ENCODE measurements around the gene AFP.

DNA sequence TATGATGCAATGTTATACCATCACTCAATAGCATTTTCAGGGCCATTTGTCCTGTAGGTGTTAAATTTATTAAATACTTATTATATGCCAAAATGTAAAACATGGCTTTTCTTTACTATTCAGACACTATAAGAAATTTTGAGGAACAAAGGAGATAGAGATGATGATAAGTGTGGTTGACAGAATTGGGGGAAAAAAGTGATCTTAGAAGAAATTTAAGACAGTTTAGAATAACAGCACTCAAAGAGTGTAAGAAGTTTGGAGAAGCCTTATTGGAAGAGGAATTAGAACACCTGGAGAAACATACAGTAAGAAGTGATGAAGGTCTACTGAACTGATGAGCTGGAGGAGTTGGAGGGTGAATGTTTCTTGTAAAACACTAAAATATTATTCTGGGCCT is 12.8 kb upstream of the AFP start:
- TF ChIP-seq, protein P1, sequence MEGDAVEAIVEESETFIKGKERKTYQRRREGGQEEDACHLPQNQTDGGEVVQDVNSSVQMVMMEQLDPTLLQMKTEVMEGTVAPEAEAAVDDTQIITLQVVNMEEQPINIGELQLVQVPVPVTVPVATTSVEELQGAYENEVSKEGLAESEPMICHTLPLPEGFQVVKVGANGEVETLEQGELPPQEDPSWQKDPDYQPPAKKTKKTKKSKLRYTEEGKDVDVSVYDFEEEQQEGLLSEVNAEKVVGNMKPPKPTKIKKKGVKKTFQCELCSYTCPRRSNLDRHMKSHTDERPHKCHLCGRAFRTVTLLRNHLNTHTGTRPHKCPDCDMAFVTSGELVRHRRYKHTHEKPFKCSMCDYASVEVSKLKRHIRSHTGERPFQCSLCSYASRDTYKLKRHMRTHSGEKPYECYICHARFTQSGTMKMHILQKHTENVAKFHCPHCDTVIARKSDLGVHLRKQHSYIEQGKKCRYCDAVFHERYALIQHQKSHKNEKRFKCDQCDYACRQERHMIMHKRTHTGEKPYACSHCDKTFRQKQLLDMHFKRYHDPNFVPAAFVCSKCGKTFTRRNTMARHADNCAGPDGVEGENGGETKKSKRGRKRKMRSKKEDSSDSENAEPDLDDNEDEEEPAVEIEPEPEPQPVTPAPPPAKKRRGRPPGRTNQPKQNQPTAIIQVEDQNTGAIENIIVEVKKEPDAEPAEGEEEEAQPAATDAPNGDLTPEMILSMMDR (IDR thresholded peaks at IDR 0.05; ENCODE audit: insufficient read depth, low read length, poor library complexity, severe bottlenecking), result no peak
- no peak for TF ChIP-seq EZH2phosphoT487 (conservative IDR thresholded peaks at IDR 0.05; ENCODE audit: low read length)
